Right lobe of liver (tissue), 4 donors: Measurements from ENCODE around the gene HOXB4.

ENCODE experiments used
- CTCF ChIP-seq, 4 donors: fragments of 200-600 bp in 3 of 4; fragments of 450-650 bp in 1 of 4; IDR thresholded peaks; one replicate each; pipeline versions ENCODE4 v1.5.1 to v1.8.0; 2016 to 2022; ENCODE audit warnings: antibody characterized with exemption in 4 of 4, mild to moderate bottlenecking in 2 of 4
- POLR2A ChIP-seq: fragments of 450-650 bp; IDR thresholded peaks from one replicate; pipeline ENCODE4 v1.6.1; 2017; ENCODE audit warnings: antibody characterized with exemption, mild to moderate bottlenecking
- donor health status: DM: no; HTN: no; CAD: no.
- donor health status: DM: no; HTN: no; CAD: no.
- donor health status: DM: no; HTN: yes; CAD: no.

- TF ChIP-seq CTCF (IDR thresholded peaks at IDR 0.05) (no peak), POLR2A (no peak)
Measured at GRCh38 chr17:48571826-48572417, 6.2 kb downstream of the HOXB4 start.
